ENCODE results near the gene SLC4A4. TPM values are rescaled to one million over a fixed set of nuclear protein-coding genes. Genes with fewer than 3 reads are reported as not detected.

SLC4A4 gene
- total RNA-seq, 1 experiment from 2014 or later = 0.92 TPM

DNA sequence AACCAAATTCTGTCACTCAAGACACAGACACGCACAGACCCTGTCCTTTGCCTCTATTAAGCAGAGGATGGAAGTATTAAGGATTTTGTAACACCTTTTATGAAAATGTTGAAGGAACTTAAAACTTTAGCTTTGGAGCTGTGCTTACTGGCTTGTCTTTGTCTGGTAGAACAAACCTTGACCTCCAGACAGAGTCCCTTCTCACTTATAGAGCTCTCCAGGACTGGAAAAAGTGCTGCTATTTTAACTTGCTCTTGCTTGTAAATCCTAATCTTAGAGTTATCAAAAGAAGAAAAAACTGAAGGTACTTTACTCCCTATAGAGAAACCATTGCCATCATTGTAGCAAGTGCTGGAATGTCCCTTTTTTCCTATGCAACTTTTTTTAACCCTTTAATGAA lies 229.3 kb downstream of the SLC4A4 start:
- no peak overlapping the region for H2AK5ac ChIP-seq (ENCODE audit: insufficient read length, low read length)
- no peak overlapping the region for H4K91ac ChIP-seq (ENCODE audit: insufficient read length, low read depth, low read length)
- no peak overlapping the region for H3K4me3 Mint-ChIP-seq
- peaks cover 2% of the 10 kb centered on the region; the same call in 1 of the 2 replicates for H3K4me1 ChIP-seq (ENCODE audit: insufficient read depth, low read length)
- no peak overlapping the region for H2BK5ac ChIP-seq (ENCODE audit: insufficient read length, low read length)
- no peak overlapping the region for H3K4me2 ChIP-seq (ENCODE audit: insufficient read depth, insufficient read length, low read length)
- H3K56ac ChIP-seq (ENCODE audit: insufficient read length, low read depth, low read length) = no peak overlapping the region
- no peak overlapping the region for H3T11ph ChIP-seq (ENCODE audit: low read length)
- no peak overlapping the region for H4K8ac ChIP-seq (replicated peaks; ENCODE audit: insufficient read length, low read depth, low read length)
- H2BK12ac ChIP-seq (ENCODE audit: insufficient read length, low read depth, low read length) = no peak overlapping the region
- H3K79me2 ChIP-seq (ENCODE audit: insufficient read depth, low read length) = no peaks in the 10 kb centered on the region
- peaks cover 30 to 31% of the 10 kb centered on the region in 2 experiments for H3K4me1 Mint-ChIP-seq
- no peaks in the 10 kb centered on the region for H3K36me3 Mint-ChIP-seq (ENCODE audit: insufficient read depth in 1 of 3, low read depth in 3 of 3)
- H4K5ac ChIP-seq (ENCODE audit: insufficient read length, low read depth, low read length) = no peak overlapping the region
- no peak overlapping the region for H2AFZ ChIP-seq (ENCODE audit: low read length)
- no peaks in the 10 kb centered on the region for H3K23me2 ChIP-seq (ENCODE audit: insufficient read length, low read depth, low read length, poor library complexity, severe bottlenecking)
- TF ChIP-seq, protein P1, sequence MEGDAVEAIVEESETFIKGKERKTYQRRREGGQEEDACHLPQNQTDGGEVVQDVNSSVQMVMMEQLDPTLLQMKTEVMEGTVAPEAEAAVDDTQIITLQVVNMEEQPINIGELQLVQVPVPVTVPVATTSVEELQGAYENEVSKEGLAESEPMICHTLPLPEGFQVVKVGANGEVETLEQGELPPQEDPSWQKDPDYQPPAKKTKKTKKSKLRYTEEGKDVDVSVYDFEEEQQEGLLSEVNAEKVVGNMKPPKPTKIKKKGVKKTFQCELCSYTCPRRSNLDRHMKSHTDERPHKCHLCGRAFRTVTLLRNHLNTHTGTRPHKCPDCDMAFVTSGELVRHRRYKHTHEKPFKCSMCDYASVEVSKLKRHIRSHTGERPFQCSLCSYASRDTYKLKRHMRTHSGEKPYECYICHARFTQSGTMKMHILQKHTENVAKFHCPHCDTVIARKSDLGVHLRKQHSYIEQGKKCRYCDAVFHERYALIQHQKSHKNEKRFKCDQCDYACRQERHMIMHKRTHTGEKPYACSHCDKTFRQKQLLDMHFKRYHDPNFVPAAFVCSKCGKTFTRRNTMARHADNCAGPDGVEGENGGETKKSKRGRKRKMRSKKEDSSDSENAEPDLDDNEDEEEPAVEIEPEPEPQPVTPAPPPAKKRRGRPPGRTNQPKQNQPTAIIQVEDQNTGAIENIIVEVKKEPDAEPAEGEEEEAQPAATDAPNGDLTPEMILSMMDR (conservative IDR thresholded peaks at IDR 0.05) = no peak
- H3K79me1 ChIP-seq (ENCODE audit: insufficient read depth, low read depth, low read length, poor library complexity, severe bottlenecking) = no peaks in the 10 kb centered on the region
- H3K27ac ChIP-seq (ENCODE audit: insufficient read length, low read depth, low read length) = no peak overlapping the region
- no peaks in the 10 kb centered on the region for H3K27me3 ChIP-seq (ENCODE audit: insufficient read depth, low read length)
- no peak overlapping the region for H3K18ac ChIP-seq (ENCODE audit: insufficient read length, low read depth, low read length)
- H2BK120ac ChIP-seq (ENCODE audit: low read depth, low read length, poor library complexity, severe bottlenecking) = no peak overlapping the region
- H3K23ac ChIP-seq (ENCODE audit: insufficient read length, low read depth, low read length) = no peak overlapping the region
- H2BK15ac ChIP-seq (ENCODE audit: low read depth, low read length) = no peak overlapping the region
- no peak overlapping the region for H3K9ac ChIP-seq (ENCODE audit: extremely low read depth, insufficient read length, low read length)
- WGBS (ENCODE audit: extremely low coverage, insufficient read length, low lambda C conversion rate) = no CpG with 5 or more reads among the region's 1 CpG
- no peaks in the 10 kb centered on the region for H3K27me3 Mint-ChIP-seq (ENCODE audit: low read depth)
- H2BK20ac ChIP-seq (ENCODE audit: low read depth, low read length, poor library complexity, severe bottlenecking) = no peak overlapping the region
- H4K20me1 ChIP-seq (ENCODE audit: control insufficient read depth, insufficient read depth, insufficient read length) = no peaks in the 10 kb centered on the region
- DNase-seq = no peak
- no peak overlapping the region for H3K14ac ChIP-seq (ENCODE audit: insufficient read depth, low read length)
- no peak overlapping the region; a peak in 1 of 7 replicates for H3K27ac Mint-ChIP-seq
- no peaks in the 10 kb centered on the region for H3K9me3 Mint-ChIP-seq
- H3K9me3 ChIP-seq (ENCODE audit: control insufficient read depth, low read depth, low read length) = no peaks in the 10 kb centered on the region
- H3K4ac ChIP-seq (ENCODE audit: low read depth, low read length) = no peak overlapping the region

All from H9 (cell line).